WTC11 (cell line): Measurements from ENCODE around the gene GPHA2. TPM values are rescaled to one million over a fixed set of nuclear protein-coding genes. Genes with fewer than 3 reads are reported as not detected.

ENCODE experiments used
- ATAC-seq: fragments of 200-7000 bp; cut with Tn5 transposase; 2 replicates; pipeline ENCODE4 v1.10.0; 2021; ENCODE audit warnings: mild to moderate bottlenecking, moderate library complexity
- CTCF ChIA-PET: fragments of 300-600 bp; sonication (Branson Sonifier 250); formaldehyde crosslinking; loops from one replicate; lab custom pipeline; 2021; ENCODE audit warnings: antibody characterized with exemption; lab: Charles Lee
- POLR2A ChIA-PET: fragments of 350-600 bp; sonication (Branson Sonifier 250); formaldehyde crosslinking; loops from one replicate; lab custom pipeline; 2021; ENCODE audit warnings: antibody characterized with exemption; lab: Charles Lee
- DNase-seq: peaks from one replicate; pipeline ENCODE4 v3.0.0; 2021; ENCODE audit warnings: low spot score
- H3K27ac Mint-ChIP-seq: 2 replicates; pipeline ENCODE4 v1.8.0; 2021; ENCODE audit warnings: mixed read lengths
- H3K27me3 Mint-ChIP-seq: 2 replicates; pipeline ENCODE4 v1.8.0; 2021; ENCODE audit warnings: low read depth, mild to moderate bottlenecking, moderate library complexity, mixed read lengths
- H3K36me3 Mint-ChIP-seq: 2 replicates; pipeline ENCODE4 v1.8.0; 2021; ENCODE audit warnings: mixed read lengths
- H3K4me1 Mint-ChIP-seq: 2 replicates; pipeline ENCODE4 v1.8.0; 2022; ENCODE audit warnings: mixed read lengths
- H3K4me3 Mint-ChIP-seq: 2 replicates; pipeline ENCODE4 v1.8.0; 2021; ENCODE audit warnings: mild to moderate bottlenecking, moderate library complexity, mixed read lengths
- H3K9me3 Mint-ChIP-seq: 2 replicates; pipeline ENCODE4 v1.8.0; 2021; ENCODE audit warnings: mixed read lengths
- CREM ChIP-seq: sonication (generic); formaldehyde crosslinking; IDR thresholded peaks from 2 replicates; pipeline ENCODE4 v1.8.1; 2022; ENCODE audit warnings: mild to moderate bottlenecking, missing genetic modification reagents, moderate library complexity
- SMAD4 ChIP-seq: sonication (generic); formaldehyde crosslinking; IDR thresholded peaks from 2 replicates; pipeline ENCODE4 v1.8.0; 2022; ENCODE audit warnings: mild to moderate bottlenecking, missing genetic modification reagents
- TEAD1 ChIP-seq: sonication (generic); formaldehyde crosslinking; IDR thresholded peaks from 2 replicates; pipeline ENCODE4 v1.8.0; 2022; ENCODE audit warnings: mild to moderate bottlenecking, missing genetic modification reagents
- TEAD4 ChIP-seq: sonication (generic); formaldehyde crosslinking; IDR thresholded peaks from 2 replicates; pipeline ENCODE4 v1.8.0; 2022; ENCODE audit warnings: mild to moderate bottlenecking, missing genetic modification reagents
- ZNF317 ChIP-seq: sonication (generic); formaldehyde crosslinking; IDR thresholded peaks from 2 replicates; pipeline ENCODE4 v1.8.1; 2023; ENCODE audit warnings: low read depth, mild to moderate bottlenecking, moderate library complexity, missing genetic modification reagents, borderline replicate concordance
- total RNA-seq: library from RNA; stranded (reverse); gene quantifications from 3 replicates; pipeline ENCODE4 v1.2.3, GENCODE V29; 2021
- TF ChIP-seq, protein P1 (sequence below): fragments of 250-450 bp; sonication (Bioruptor Pico); IDR thresholded peaks from 2 replicates; pipeline ENCODE4 v2.1.2; 2022; ENCODE audit warnings: mild to moderate bottlenecking, moderate library complexity
- TF ChIP-seq, protein P2 (sequence below): sonication (generic); formaldehyde crosslinking; IDR thresholded peaks from 2 replicates; pipeline ENCODE4 v1.8.0; 2023; ENCODE audit warnings: missing genetic modification reagents, mild to moderate bottlenecking, borderline replicate concordance
- TF ChIP-seq, protein P3 (sequence below): fragments of 250-450 bp; sonication (Bioruptor Pico); IDR thresholded peaks from 2 replicates; pipeline ENCODE4 v1.9.0; 2021; ENCODE audit warnings: mild to moderate bottlenecking, borderline replicate concordance
- TF ChIP-seq, protein P4 (sequence below): sonication (generic); formaldehyde crosslinking; IDR thresholded peaks from 2 replicates; pipeline ENCODE4 v1.8.1; 2022; ENCODE audit warnings: low read depth, missing genetic modification reagents, borderline replicate concordance
- TF ChIP-seq, protein P5 (sequence below): sonication (generic); formaldehyde crosslinking; IDR thresholded peaks from 2 replicates; pipeline ENCODE4 v1.8.1; 2023; ENCODE audit warnings: mild to moderate bottlenecking, missing genetic modification reagents, borderline replicate concordance
- TF ChIP-seq, protein P6 (sequence below): fragments of 200-600 bp; IDR thresholded peaks from 2 replicates; pipeline ENCODE4 v1.8.0; 2022; ENCODE audit warnings: antibody characterized with exemption
- TF ChIP-seq, protein P7 (sequence below): sonication (generic); formaldehyde crosslinking; IDR thresholded peaks from 2 replicates; pipeline ENCODE4 v1.8.1; 2022; ENCODE audit warnings: mild to moderate bottlenecking, missing genetic modification reagents, moderate library complexity, borderline replicate concordance

The GPHA2 gene
- total RNA-seq, 1 experiment from 2014 or later, result 1.6 TPM

DNA sequence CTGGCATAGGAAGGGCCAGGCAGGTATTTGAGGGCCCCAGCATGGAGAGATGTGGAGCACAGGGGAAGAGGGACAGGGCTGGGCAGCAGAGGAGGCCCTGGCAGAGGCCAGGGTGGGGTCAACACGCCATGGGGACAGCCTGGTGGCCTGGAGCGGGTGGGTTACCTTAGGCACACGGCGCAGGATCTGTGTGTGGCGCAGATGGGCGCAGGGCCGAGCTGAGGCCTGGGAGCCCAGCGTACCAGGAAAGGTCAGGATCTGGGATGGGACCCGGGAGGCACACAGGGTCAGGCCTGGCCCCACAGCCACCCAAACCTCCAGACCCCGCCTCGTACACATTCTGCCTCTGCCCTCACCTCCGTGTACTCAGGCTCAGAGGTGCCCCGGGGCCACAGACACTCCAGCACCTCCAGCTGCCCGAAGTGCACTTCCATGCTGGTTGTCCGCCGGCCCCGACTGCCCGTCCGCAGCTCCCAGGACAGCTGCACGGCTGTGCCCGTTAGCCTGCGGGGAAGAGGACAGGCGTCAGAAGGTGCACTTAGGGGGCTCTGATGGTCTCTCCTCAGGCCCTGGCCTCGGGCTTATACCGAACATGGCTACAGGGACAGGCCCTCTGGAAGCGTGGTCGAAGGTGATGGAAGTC, 25.1 kb downstream of the GPHA2 start:
- Mint-ChIP-seq H3K4me1 (no peaks in the 10 kb centered on the region), H3K9me3 (no peaks in the 10 kb centered on the region), H3K4me3 (no peak overlapping the region), H3K27me3 (no peaks in the 10 kb centered on the region), H3K27ac (no peak overlapping the region), H3K36me3 (peaks cover 10% of the 10 kb centered on the region; the same call in 1 of the 2 replicates)
- ATAC-seq (no peak), DNase-seq (no peak)
- ChIA-PET CTCF (no interaction called here), POLR2A (no interaction called here)
- TF ChIP-seq CREM (CRISPR knock-in tag) (no peak), SMAD4 (CRISPR knock-in tag) (no peak), TEAD1 (CRISPR knock-in tag) (no peak), ZNF317 (CRISPR knock-in tag) (no peak), TEAD4 (CRISPR knock-in tag) (no peak)
- TF ChIP-seq, protein P1, sequence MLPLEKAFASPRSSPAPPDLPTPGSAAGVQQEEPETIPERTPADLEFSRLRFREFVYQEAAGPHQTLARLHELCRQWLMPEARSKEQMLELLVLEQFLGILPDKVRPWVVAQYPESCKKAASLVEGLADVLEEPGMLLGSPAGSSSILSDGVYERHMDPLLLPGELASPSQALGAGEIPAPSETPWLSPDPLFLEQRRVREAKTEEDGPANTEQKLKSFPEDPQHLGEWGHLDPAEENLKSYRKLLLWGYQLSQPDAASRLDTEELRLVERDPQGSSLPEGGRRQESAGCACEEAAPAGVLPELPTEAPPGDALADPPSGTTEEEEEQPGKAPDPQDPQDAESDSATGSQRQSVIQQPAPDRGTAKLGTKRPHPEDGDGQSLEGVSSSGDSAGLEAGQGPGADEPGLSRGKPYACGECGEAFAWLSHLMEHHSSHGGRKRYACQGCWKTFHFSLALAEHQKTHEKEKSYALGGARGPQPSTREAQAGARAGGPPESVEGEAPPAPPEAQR (CRISPR knock-in tag), result no peak
- TF ChIP-seq, protein P2, sequence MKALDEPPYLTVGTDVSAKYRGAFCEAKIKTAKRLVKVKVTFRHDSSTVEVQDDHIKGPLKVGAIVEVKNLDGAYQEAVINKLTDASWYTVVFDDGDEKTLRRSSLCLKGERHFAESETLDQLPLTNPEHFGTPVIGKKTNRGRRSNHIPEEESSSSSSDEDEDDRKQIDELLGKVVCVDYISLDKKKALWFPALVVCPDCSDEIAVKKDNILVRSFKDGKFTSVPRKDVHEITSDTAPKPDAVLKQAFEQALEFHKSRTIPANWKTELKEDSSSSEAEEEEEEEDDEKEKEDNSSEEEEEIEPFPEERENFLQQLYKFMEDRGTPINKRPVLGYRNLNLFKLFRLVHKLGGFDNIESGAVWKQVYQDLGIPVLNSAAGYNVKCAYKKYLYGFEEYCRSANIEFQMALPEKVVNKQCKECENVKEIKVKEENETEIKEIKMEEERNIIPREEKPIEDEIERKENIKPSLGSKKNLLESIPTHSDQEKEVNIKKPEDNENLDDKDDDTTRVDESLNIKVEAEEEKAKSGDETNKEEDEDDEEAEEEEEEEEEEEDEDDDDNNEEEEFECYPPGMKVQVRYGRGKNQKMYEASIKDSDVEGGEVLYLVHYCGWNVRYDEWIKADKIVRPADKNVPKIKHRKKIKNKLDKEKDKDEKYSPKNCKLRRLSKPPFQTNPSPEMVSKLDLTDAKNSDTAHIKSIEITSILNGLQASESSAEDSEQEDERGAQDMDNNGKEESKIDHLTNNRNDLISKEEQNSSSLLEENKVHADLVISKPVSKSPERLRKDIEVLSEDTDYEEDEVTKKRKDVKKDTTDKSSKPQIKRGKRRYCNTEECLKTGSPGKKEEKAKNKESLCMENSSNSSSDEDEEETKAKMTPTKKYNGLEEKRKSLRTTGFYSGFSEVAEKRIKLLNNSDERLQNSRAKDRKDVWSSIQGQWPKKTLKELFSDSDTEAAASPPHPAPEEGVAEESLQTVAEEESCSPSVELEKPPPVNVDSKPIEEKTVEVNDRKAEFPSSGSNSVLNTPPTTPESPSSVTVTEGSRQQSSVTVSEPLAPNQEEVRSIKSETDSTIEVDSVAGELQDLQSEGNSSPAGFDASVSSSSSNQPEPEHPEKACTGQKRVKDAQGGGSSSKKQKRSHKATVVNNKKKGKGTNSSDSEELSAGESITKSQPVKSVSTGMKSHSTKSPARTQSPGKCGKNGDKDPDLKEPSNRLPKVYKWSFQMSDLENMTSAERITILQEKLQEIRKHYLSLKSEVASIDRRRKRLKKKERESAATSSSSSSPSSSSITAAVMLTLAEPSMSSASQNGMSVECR (CRISPR knock-in tag), result no peak
- TF ChIP-seq, protein P3, sequence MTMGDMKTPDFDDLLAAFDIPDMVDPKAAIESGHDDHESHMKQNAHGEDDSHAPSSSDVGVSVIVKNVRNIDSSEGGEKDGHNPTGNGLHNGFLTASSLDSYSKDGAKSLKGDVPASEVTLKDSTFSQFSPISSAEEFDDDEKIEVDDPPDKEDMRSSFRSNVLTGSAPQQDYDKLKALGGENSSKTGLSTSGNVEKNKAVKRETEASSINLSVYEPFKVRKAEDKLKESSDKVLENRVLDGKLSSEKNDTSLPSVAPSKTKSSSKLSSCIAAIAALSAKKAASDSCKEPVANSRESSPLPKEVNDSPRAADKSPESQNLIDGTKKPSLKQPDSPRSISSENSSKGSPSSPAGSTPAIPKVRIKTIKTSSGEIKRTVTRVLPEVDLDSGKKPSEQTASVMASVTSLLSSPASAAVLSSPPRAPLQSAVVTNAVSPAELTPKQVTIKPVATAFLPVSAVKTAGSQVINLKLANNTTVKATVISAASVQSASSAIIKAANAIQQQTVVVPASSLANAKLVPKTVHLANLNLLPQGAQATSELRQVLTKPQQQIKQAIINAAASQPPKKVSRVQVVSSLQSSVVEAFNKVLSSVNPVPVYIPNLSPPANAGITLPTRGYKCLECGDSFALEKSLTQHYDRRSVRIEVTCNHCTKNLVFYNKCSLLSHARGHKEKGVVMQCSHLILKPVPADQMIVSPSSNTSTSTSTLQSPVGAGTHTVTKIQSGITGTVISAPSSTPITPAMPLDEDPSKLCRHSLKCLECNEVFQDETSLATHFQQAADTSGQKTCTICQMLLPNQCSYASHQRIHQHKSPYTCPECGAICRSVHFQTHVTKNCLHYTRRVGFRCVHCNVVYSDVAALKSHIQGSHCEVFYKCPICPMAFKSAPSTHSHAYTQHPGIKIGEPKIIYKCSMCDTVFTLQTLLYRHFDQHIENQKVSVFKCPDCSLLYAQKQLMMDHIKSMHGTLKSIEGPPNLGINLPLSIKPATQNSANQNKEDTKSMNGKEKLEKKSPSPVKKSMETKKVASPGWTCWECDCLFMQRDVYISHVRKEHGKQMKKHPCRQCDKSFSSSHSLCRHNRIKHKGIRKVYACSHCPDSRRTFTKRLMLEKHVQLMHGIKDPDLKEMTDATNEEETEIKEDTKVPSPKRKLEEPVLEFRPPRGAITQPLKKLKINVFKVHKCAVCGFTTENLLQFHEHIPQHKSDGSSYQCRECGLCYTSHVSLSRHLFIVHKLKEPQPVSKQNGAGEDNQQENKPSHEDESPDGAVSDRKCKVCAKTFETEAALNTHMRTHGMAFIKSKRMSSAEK (CRISPR knock-in tag), result no peak
- TF ChIP-seq, protein P4, sequence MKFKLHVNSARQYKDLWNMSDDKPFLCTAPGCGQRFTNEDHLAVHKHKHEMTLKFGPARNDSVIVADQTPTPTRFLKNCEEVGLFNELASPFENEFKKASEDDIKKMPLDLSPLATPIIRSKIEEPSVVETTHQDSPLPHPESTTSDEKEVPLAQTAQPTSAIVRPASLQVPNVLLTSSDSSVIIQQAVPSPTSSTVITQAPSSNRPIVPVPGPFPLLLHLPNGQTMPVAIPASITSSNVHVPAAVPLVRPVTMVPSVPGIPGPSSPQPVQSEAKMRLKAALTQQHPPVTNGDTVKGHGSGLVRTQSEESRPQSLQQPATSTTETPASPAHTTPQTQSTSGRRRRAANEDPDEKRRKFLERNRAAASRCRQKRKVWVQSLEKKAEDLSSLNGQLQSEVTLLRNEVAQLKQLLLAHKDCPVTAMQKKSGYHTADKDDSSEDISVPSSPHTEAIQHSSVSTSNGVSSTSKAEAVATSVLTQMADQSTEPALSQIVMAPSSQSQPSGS (CRISPR knock-in tag), result no peak
- TF ChIP-seq, protein P5, sequence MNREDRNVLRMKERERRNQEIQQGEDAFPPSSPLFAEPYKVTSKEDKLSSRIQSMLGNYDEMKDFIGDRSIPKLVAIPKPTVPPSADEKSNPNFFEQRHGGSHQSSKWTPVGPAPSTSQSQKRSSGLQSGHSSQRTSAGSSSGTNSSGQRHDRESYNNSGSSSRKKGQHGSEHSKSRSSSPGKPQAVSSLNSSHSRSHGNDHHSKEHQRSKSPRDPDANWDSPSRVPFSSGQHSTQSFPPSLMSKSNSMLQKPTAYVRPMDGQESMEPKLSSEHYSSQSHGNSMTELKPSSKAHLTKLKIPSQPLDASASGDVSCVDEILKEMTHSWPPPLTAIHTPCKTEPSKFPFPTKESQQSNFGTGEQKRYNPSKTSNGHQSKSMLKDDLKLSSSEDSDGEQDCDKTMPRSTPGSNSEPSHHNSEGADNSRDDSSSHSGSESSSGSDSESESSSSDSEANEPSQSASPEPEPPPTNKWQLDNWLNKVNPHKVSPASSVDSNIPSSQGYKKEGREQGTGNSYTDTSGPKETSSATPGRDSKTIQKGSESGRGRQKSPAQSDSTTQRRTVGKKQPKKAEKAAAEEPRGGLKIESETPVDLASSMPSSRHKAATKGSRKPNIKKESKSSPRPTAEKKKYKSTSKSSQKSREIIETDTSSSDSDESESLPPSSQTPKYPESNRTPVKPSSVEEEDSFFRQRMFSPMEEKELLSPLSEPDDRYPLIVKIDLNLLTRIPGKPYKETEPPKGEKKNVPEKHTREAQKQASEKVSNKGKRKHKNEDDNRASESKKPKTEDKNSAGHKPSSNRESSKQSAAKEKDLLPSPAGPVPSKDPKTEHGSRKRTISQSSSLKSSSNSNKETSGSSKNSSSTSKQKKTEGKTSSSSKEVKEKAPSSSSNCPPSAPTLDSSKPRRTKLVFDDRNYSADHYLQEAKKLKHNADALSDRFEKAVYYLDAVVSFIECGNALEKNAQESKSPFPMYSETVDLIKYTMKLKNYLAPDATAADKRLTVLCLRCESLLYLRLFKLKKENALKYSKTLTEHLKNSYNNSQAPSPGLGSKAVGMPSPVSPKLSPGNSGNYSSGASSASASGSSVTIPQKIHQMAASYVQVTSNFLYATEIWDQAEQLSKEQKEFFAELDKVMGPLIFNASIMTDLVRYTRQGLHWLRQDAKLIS (CRISPR knock-in tag), result no peak
- TF ChIP-seq, protein P6, sequence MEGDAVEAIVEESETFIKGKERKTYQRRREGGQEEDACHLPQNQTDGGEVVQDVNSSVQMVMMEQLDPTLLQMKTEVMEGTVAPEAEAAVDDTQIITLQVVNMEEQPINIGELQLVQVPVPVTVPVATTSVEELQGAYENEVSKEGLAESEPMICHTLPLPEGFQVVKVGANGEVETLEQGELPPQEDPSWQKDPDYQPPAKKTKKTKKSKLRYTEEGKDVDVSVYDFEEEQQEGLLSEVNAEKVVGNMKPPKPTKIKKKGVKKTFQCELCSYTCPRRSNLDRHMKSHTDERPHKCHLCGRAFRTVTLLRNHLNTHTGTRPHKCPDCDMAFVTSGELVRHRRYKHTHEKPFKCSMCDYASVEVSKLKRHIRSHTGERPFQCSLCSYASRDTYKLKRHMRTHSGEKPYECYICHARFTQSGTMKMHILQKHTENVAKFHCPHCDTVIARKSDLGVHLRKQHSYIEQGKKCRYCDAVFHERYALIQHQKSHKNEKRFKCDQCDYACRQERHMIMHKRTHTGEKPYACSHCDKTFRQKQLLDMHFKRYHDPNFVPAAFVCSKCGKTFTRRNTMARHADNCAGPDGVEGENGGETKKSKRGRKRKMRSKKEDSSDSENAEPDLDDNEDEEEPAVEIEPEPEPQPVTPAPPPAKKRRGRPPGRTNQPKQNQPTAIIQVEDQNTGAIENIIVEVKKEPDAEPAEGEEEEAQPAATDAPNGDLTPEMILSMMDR, result no peak
- TF ChIP-seq, protein P7, sequence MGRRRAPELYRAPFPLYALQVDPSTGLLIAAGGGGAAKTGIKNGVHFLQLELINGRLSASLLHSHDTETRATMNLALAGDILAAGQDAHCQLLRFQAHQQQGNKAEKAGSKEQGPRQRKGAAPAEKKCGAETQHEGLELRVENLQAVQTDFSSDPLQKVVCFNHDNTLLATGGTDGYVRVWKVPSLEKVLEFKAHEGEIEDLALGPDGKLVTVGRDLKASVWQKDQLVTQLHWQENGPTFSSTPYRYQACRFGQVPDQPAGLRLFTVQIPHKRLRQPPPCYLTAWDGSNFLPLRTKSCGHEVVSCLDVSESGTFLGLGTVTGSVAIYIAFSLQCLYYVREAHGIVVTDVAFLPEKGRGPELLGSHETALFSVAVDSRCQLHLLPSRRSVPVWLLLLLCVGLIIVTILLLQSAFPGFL (CRISPR knock-in tag), result no peak
